ENCODE results near the gene P3H2.

P3H2 gene

DNA sequence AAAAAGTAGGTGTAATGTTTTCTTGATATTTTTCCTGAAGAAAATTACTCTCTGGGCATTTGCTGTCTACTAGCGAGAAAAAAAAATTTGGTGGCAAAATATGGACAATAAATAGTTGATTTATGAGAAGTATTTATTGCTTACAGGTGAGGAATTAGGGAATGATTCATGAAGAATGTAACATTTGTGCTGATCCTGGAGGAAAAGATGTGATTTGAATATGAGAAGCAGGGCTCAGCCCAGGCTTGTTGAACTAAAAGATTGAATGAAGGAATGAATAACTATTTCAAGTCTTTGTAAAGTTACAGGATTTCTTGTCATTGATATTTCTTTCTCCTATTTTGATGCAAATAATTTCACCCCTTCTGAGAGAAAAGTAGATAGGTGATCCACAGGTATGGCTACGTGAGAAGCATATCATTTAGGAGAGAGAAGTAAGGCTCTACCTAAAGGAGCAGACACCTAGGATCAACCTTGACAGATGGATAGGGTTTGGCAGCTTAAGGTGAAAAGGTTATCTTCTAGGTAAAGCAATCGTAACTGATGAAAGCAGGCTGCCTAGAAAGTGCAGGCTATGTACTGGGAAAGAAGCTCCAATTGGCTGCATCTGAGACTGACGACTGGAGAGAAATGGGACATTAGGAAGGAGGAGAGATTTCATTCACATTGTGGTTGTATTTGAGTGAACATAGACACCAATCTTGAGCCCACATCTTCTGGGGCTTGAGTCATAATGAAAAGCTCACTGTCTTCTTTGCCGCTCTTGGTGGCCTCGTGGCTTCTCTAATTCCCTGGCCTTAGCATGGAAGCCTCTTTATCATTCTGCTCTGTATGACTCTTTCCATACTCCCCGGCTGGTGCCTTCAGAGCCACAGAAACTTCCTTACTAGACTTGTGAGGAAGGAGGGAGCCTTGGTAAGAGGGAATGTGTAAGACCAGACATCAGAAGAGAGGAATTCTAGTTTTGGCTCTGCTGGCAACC is 106.5 kb downstream of the P3H2 start:
- no peak for DNase-seq

GRCh38 chr3:190012784-190013183 is 107.9 kb downstream of the P3H2 start:
- DNase-seq: no peak

- no peak for DNase-seq
These were observed 108.3 kb downstream of the P3H2 start for GRCh38 chr3:190012314-190012782.

- DNase-seq: no peak
These were observed 110.2 kb downstream of the P3H2 start for GRCh38 chr3:190010486-190010885.

- DNase-seq: no peak
These were observed 111.1 kb downstream of the P3H2 start for GRCh38 chr3:190009614-190010013.

- no peak for DNase-seq
These were observed 112.3 kb downstream of the P3H2 start for GRCh38 chr3:190008432-190008831.

- no peak for DNase-seq
These were observed 115.2 kb downstream of the P3H2 start for GRCh38 chr3:190005343-190006113.

GRCh38 chr3:190004656-190005055 is 116.0 kb downstream of the P3H2 start:
- DNase-seq: no peak

- no peak for DNase-seq
These were observed 117.0 kb downstream of the P3H2 start for GRCh38 chr3:190003681-190004123.

GRCh38 chr3:190003068-190003467 is 117.6 kb downstream of the P3H2 start:
- DNase-seq: no peak

GRCh38 chr3:190001426-190001825 is 119.3 kb downstream of the P3H2 start:
- DNase-seq: no peak

DNA sequence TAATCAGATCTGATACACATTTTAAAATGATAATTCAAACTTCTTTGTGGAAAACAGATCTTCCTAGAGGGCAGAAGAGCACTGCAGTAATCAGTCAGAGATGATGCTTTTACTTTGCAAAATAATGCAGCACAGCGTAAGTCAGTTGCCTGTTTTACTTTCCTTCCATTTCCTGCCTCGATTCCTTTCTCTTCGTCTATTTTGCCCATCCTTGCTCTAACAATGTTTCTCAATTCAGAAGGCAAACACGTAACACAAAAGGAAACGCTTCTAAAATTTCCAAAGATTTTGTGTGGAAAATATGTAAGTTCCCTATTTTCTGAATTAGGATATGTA is 119.9 kb downstream of the P3H2 start:
- no peak for DNase-seq

GRCh38 chr3:190000187-190000860 is 120.4 kb downstream of the P3H2 start:
- no peak for DNase-seq

DNA sequence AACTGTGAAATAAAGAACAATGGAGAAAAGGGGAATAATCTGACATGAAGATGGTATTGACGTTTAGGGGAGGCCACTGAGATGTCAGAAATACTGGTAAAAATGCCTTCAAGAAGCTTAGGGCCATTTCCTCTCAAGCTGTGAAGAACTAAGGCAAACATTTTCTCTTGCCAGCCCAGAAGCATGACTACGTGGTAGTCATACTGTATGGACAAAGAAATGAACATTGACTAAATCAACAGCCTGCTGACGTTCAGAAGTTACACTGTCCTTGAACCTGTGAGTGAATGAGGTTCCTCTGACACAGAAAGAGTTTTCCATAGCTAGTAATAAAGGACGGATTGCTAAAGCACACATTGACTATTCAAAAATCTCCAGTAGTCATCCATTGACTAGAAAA is 121.0 kb downstream of the P3H2 start:
- DNase-seq: no peak

GRCh38 chr3:189995129-189995528 is 125.6 kb downstream of the P3H2 start:
- DNase-seq: no peak

DNA sequence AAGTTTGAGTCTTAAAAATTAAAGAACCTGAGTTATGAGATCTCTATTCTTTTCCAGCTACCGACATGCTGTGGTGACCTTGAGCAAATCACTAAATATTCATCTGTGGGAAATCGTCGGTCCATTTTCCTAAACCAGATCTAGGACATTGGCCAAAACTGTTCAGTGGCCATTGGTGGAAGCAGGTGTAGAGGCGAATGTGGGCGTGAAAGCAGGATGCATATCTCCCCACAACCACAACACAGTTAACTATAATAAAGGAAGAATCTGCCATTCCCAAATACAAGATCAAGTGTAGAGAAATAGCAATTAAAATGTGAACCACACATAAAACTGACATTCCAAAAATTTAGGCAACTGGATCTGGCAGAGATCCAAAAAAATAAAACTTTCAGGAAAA is 129.9 kb downstream of the P3H2 start:
- DNase-seq: no peak

GRCh38 chr3:189988854-189989253 is 131.8 kb downstream of the P3H2 start:
- no peak for DNase-seq

- no peak for DNase-seq
These were observed 132.4 kb downstream of the P3H2 start for GRCh38 chr3:189988322-189988721.

GRCh38 chr3:189985948-189986347 is 134.7 kb downstream of the P3H2 start:
- DNase-seq: no peak

GRCh38 chr3:189983612-189984011 is 137.1 kb downstream of the P3H2 start:
- DNase-seq: no peak

- DNase-seq: no peak
These were observed 138.3 kb downstream of the P3H2 start for GRCh38 chr3:189982321-189982945.

DNA sequence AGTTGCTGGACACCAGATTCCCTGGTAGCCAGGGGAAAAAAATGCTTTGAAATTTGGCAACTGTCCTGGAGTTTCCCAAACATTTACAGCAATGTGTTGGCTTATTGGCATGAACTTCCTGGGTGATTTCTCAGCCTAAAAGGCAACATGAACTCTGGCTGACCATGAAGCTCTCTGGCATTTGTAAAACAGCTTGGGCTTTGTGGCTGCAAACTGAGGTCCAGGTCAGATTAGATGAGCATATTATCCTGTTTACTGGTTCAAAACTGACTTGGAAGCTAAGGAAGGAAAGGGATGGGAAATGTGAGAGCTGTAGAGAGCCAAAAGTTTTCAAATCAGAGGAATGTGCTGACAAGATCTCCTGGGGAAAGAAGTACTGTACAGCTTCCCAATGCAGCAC is 139.0 kb downstream of the P3H2 start:
- DNase-seq: no peak

DNA sequence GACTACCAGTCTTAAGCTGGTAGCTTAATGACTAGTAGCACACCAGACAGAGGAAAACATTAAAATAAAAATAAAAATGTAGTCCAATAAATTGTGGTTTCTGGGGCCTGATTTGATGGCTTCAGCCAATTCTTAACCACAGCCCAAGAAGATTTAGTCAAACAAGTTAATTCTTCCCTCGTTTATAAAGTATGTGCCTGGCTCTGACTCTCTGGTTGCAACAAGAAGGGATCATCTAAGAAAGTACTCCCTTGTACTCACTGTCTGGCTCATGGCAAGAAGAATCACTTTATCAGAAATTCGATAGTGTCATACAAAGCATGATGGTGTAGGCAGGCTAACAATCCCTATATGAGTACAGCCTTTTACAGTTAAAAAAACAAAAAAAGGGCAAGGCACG is 141.9 kb downstream of the P3H2 start:
- DNase-seq: no peak
